GM18951 (cell line): ENCODE results near the gene CD3E.

Experiments used
- POLR2A ChIP-seq: IDR thresholded peaks from 4 replicates; pipeline ENCODE4 v1.6.1; 2011; ENCODE audit warnings: mild to moderate bottlenecking; ENCODE audit not compliant: insufficient read length, insufficient read depth; ENCODE audit errors: extremely low read depth
- in situ Hi-C: fragments of 300-500 bp; cut with MboI; formaldehyde crosslinking; loops from one replicate; pipeline ENCODE4 v1.12.0; 2022; ENCODE audit warnings: low sequenced_read_pairs, mixed read lengths, inconsistent platforms; ENCODE audit not compliant: unreplicated experiment

Gene CD3E

DNA sequence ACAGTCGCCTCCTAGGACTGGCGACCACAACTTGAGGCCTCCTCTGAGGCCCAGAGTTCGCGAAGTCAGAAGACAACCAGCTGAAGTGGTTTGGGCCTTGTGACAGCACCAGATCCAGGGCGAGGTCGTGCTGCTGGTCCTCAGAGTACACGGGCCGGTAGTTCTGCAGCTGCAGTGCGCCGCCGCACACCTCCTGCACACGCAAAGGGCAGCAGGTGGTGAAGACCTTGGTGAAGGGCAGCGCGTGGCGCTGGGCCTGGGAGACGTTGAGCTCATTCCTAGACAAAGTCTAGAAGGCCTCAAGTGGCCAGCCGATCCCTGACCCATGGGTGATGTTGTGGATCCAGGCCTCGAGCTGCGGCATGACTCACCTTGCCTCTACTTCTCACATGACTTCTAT is 18.2 kb downstream of the CD3E start:
- TF ChIP-seq POLR2A, result no peak
- in situ Hi-C loops, result no loop called here

DNA sequence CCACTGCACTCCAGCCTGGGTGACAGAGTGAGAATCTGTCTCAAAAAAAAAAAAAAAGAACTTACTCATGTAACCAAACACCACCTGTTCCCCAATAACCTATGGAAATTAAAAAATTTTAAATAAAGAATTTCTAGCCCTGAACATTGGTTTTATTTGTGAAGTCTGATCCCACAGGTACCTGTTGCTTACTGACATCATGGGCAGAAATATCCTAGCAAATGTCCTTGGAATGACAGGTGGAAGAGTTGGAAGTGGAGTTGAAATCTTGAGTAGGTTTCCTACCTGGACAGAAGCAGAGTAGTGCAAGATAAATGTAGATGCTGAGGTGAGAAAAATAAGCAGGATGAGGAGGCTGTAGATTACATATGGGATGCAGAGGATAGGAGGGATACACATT is 20.8 kb downstream of the CD3E start:
- TF ChIP-seq POLR2A, result no peak
- in situ Hi-C loops, result no loop called here

DNA sequence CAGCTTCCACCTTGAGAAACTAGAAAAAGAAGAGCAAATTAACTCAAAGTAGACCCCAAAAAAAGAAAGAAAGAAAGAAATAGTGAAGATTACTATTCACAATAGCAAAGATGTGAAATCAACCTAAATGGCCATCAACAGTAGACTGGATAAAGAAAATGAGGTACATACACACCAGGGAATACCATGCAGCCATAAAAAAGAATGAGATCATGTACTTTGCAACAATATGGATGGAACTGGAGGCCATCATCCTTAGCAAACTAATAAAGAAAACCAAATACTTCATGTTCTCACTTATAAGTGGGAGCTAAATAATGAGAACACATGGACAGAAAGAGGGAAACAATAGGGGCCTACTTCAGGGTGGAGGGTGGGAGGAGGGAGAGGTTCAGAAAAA is 24.2 kb downstream of the CD3E start:
- TF ChIP-seq POLR2A, result no peak
- in situ Hi-C loops, result no loop called here

DNA sequence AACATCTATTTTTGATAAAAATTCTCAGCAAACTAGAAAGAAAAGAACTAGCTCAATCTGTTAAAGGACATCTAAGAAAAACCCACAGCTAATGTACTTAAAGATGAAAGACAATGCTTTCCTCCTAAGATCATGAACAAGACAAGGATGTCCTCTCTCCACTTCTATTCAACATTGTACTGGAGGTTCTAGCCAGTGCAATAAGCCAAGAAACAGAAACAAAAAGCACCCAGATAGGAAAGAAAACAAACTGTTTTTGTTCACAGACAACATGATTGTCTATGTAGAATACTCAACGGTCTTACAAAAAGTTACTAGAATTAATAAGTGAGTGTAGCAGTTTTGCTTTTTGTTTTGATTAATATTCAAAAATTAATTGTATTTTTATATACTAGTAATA is 30.2 kb downstream of the CD3E start:
- no peak for TF ChIP-seq POLR2A
- in situ Hi-C loops, result no loop called here

DNA sequence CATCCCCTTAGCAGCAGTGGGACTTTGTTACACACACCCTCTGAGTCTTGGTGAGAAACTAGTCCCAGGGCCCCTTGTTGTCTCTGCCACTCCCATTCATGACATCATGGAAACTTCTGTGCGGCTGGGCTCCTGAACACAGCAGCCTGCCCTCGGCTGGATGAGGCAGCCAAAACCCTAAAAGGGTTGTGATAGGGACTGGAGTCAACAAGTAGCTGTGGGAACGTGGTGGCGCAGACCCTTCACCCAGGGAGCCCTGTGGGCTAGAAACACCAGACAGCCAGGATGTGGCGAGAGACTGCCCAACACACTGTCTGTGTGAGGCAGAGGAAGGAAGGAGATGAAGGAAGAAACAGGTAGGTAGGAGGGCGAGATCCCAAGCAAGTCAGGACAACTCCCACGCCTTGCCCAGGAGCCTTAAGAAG is 34.1 kb downstream of the CD3E start:
- in situ Hi-C loops, result no loop called here
- no peak for TF ChIP-seq POLR2A

DNA sequence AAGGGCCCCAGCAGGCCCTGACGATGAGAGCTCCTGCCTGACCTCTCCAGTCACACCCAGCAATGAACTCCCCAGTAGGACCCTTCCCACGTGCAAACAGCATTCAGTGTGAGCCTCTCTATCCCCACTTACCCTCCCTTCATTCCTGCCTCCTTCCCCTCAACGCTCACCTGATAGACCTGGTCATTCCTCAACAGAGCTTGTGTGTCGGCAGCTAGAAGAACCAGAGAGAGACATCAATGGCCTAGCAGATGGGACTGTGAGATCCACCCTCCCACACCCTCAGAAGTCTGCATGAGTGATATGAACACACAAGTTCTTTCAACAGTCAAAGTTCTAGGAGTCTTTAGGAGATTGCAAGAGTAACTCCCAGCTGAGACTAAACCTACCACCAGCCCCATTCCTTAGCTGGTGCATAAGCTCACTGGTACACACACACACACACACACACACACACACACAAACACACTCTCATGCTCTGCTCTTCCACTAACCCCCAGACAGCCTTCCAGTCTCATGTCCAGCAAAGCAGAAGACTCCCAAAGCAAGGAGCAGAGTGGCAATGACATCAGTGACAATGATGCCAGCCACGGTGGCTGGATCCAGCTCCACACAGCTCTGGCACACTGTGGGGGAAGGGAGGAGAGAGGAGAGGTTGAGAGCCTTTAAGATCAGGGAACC is 34.9 kb downstream of the CD3E start:
- in situ Hi-C loops, result no loop called here
- no peak for TF ChIP-seq POLR2A

DNA sequence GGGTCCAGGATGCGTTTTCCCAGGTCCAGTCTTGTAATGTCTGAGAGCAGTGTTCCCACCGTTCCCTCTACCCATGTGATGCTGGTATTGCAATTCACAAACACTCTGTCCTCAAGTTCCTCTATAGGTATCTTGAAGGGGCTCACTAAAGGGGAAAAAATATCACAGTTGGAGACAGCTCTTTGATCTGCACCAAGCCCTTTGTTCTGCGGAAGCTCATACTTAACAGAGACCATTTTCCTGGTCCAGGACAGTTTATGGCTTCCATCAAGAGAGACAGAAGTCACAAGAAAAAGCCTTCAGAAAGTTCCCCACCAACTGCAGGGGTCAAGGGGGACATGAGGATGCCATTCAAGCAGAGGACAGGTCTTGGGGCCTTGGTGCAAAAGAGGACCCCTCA is 35.9 kb downstream of the CD3E start:
- no peak for TF ChIP-seq POLR2A
- in situ Hi-C loops, result no loop called here

DNA sequence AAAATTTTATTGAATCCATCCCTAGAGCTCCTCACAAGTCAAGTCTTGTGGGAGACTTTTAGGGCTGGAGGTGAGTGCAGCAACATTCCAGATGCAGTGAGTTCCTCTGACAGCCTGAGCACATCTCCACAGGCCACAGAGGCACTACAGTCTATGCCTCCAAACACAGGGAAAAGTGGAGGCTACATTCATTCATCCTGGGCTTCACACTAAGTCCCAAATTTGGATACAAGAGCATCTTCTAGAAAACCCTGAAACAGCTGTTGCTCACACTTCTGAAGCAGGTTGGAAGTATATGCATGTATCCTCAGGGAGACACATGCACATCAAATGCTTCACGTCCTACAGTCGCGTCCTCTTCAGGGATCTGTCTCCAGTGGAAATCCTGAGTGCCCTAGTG is 36.7 kb downstream of the CD3E start:
- in situ Hi-C loops, result no loop called here
- TF ChIP-seq POLR2A, result no peak

DNA sequence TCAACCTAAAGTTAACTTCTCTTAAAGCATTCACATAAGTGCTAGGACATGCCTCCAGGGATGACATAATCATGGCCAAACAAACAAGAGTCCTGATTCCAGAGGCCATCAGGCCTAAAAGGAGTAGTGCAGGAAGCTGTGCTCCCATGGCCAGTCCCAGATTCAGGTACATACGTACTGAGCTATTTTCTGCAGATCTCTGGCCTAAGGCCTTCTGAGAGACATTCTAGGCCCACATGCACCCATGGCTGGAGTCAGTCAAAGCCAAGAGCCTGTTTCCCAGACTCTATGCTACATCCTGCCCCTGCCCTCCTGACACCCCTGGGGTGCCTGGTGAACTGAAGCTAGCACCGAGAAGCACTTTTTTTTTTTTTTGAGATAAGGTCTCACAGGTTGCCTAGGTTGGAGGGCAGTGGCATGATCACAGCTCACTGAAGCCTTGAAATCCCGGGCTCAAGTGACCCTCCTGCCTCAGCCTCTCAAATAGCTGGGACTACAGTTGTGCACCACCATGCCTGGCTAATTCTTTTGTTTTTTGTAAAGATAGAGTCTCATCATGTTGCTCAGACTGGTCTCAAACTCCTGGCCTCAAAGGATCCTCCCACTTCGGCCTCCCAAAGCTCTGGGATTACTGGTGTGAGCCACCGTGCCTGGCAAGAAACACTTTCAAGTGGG is 37.4 kb downstream of the CD3E start:
- in situ Hi-C loops, result no loop called here
- TF ChIP-seq POLR2A, result no peak

DNA sequence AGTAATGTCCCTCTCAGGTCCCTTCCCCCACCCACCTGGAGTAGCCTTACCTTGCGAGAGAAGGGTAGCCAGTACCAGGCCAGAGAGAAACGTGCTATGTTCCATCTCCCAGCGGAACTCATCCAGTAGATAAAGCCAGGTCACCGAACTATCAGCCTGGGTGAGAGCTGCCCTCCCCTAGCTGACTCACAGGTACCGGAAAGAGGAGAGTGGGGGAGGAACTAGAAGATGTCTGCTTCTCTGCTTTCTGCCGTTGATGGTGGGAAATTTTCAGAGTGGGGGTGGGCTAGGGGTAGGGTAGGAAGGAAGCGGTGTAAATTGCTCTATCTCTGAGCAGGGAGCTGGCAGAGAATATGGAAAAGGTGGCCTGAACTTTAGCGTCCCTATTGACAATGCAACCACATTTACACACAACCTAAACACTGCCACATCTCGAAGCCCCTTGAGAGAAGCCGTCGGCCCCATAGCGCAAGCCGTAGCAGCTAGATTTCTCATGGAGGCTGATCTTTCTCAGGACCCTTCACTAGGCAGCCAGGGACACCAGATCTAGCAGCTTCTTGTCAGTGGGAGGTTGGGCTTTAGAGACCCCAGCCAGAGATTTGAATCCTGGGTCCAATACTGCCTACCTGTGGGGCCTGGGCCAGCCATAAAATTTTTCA is 38.1 kb downstream of the CD3E start, which contains the start of gene CD3D:
Gene CD3D, minus strand, starts transcription at position 203 of the 659 bp plus-strand sequence. Its CDS starts 98 bp downstream, at position 105.
- no peak for TF ChIP-seq POLR2A
- in situ Hi-C loops, result no loop called here

DNA sequence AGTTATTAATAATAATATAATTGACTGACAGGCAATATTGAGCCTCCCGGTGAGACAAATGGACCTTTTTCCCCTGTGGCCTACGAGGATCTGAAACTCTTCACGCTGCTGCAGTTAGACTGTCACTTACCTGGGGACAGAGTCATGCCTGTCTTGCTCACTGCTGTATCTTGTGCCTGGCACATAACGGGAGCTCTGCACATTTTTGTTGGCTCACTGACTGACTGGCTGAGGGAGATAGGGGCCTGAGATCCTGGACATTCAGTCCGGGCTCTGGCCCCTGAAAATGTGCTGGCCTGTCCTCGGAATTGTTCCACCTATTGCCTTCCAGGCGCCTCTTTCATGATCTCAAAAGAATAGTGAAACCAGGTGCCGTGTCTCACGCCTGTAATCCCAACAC is 38.7 kb downstream of the CD3E start:
- in situ Hi-C loops, result no loop called here
- no peak for TF ChIP-seq POLR2A

DNA sequence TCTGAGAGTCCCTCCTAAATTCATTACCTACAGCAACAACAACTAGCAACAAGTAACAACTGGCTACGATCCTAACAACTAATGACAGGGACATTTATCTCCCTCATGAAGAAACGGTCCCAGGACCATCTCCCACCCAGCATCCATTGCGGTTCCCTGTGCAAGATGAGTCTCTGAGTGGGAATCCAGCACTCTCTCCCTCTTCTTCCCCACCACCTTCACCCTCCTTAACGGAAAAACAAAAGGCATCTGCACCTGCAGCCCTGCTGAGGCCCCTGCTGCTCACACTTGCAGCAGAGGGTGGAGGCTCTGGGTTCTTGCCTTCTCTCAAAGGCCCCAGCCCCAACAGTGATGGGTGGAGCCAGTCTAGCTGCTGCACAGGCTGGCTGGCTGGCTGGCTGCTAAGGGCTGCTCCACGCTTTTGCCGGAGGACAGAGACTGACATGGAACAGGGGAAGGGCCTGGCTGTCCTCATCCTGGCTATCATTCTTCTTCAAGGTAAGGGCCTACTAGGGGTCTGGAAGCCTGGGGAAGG is 39.5 kb downstream of the CD3E start, which contains the start of gene CD3G:
Gene CD3G, plus strand, starts transcription at position 364 of the 535 bp plus-strand sequence. Its CDS starts 80 bp downstream, at position 444.
- TF ChIP-seq POLR2A, result no peak
- in situ Hi-C loops, result no loop called here

DNA sequence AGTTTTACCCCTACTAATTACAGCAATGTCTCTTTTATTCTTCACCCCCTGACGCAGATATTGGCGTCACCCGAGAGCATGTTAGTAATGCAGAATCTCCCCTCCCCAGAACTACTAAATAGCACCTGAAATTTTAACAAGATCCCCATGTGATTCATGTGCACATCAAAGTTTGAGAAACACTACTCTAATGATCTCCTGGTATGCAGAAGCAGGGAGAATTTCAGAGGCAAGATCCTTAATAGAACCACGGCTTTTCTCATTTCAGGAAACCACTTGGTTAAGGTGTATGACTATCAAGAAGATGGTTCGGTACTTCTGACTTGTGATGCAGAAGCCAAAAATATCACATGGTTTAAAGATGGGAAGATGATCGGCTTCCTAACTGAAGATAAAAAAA is 44.9 kb downstream of the CD3E start:
- no peak for TF ChIP-seq POLR2A
- in situ Hi-C loops, result no loop called here
